ENCODE data around the gene SALL4. TPM values are rescaled to one million over a fixed set of nuclear protein-coding genes. Genes with fewer than 3 reads are reported as not detected.

The SALL4 gene
- total and polyA plus RNA-seq, 2 experiments from 2014 or later, result 122 to 227 TPM

DNA sequence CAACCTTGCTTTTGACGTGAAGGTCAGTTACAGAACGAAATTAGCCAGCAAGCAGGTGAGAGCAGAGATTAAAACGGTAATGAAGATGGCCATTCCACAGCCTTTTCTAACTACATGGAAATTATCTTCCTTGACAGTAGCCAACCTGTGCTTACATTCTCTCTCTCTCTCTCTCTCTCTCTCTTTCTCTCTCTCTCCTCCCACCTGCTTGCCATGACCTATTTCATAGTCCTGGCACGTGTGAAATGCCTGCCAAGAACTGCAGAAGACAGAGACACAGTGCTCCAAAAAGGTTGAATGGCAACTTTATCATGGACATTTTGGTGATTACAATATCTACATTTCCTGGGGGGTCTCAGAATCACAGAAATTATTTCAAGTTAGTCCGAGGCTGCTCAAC lies 38.5 kb upstream of the SALL4 start:
- ATAC-seq (no peak), DNase-seq (ENCODE audit: low spot score) (no peak)
- H3K27ac ChIP-seq (ENCODE audit: low read depth), result no peak overlapping the region
- no peak overlapping the region for H3K4me2 ChIP-seq
- no peaks in the 10 kb centered on the region for H3K79me2 ChIP-seq (replicated peaks; ENCODE audit: insufficient read depth)
- TF ChIP-seq EZH2phosphoT487 (IDR thresholded peaks at IDR 0.05; ENCODE audit: unreplicated experiment) (no peak), ZNF114 (CRISPR knock-in tag; IDR thresholded peaks at IDR 0.05) (no peak), JUNB (IDR thresholded peaks at IDR 0.05; ENCODE audit: unreplicated experiment) (no peak), NANOG (IDR thresholded peaks at IDR 0.05; ENCODE audit: borderline replicate concordance) (no peak), STAT1 (IDR thresholded peaks at IDR 0.05; ENCODE audit: unreplicated experiment) (no peak), EZH2 (IDR thresholded peaks at IDR 0.05; ENCODE audit: low read depth, unreplicated experiment) (no peak), CREB1 (CRISPR knock-in tag; IDR thresholded peaks at IDR 0.05; ENCODE audit: low read depth) (no peak), POLR2AphosphoS5 (IDR thresholded peaks at IDR 0.05; ENCODE audit: low read depth) (no peak), ZNF331 (CRISPR knock-in tag; IDR thresholded peaks at IDR 0.05; ENCODE audit: low read depth) (no peak)
- TF ChIP-seq, protein P1, sequence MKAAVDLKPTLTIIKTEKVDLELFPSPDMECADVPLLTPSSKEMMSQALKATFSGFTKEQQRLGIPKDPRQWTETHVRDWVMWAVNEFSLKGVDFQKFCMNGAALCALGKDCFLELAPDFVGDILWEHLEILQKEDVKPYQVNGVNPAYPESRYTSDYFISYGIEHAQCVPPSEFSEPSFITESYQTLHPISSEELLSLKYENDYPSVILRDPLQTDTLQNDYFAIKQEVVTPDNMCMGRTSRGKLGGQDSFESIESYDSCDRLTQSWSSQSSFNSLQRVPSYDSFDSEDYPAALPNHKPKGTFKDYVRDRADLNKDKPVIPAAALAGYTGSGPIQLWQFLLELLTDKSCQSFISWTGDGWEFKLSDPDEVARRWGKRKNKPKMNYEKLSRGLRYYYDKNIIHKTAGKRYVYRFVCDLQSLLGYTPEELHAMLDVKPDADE (IDR thresholded peaks at IDR 0.05), result no peak
- TF ChIP-seq, protein P2, sequence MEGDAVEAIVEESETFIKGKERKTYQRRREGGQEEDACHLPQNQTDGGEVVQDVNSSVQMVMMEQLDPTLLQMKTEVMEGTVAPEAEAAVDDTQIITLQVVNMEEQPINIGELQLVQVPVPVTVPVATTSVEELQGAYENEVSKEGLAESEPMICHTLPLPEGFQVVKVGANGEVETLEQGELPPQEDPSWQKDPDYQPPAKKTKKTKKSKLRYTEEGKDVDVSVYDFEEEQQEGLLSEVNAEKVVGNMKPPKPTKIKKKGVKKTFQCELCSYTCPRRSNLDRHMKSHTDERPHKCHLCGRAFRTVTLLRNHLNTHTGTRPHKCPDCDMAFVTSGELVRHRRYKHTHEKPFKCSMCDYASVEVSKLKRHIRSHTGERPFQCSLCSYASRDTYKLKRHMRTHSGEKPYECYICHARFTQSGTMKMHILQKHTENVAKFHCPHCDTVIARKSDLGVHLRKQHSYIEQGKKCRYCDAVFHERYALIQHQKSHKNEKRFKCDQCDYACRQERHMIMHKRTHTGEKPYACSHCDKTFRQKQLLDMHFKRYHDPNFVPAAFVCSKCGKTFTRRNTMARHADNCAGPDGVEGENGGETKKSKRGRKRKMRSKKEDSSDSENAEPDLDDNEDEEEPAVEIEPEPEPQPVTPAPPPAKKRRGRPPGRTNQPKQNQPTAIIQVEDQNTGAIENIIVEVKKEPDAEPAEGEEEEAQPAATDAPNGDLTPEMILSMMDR (conservative IDR thresholded peaks at IDR 0.05; ENCODE audit: low read depth in 2 of 2), result no peak
- TF ChIP-seq, protein P3, sequence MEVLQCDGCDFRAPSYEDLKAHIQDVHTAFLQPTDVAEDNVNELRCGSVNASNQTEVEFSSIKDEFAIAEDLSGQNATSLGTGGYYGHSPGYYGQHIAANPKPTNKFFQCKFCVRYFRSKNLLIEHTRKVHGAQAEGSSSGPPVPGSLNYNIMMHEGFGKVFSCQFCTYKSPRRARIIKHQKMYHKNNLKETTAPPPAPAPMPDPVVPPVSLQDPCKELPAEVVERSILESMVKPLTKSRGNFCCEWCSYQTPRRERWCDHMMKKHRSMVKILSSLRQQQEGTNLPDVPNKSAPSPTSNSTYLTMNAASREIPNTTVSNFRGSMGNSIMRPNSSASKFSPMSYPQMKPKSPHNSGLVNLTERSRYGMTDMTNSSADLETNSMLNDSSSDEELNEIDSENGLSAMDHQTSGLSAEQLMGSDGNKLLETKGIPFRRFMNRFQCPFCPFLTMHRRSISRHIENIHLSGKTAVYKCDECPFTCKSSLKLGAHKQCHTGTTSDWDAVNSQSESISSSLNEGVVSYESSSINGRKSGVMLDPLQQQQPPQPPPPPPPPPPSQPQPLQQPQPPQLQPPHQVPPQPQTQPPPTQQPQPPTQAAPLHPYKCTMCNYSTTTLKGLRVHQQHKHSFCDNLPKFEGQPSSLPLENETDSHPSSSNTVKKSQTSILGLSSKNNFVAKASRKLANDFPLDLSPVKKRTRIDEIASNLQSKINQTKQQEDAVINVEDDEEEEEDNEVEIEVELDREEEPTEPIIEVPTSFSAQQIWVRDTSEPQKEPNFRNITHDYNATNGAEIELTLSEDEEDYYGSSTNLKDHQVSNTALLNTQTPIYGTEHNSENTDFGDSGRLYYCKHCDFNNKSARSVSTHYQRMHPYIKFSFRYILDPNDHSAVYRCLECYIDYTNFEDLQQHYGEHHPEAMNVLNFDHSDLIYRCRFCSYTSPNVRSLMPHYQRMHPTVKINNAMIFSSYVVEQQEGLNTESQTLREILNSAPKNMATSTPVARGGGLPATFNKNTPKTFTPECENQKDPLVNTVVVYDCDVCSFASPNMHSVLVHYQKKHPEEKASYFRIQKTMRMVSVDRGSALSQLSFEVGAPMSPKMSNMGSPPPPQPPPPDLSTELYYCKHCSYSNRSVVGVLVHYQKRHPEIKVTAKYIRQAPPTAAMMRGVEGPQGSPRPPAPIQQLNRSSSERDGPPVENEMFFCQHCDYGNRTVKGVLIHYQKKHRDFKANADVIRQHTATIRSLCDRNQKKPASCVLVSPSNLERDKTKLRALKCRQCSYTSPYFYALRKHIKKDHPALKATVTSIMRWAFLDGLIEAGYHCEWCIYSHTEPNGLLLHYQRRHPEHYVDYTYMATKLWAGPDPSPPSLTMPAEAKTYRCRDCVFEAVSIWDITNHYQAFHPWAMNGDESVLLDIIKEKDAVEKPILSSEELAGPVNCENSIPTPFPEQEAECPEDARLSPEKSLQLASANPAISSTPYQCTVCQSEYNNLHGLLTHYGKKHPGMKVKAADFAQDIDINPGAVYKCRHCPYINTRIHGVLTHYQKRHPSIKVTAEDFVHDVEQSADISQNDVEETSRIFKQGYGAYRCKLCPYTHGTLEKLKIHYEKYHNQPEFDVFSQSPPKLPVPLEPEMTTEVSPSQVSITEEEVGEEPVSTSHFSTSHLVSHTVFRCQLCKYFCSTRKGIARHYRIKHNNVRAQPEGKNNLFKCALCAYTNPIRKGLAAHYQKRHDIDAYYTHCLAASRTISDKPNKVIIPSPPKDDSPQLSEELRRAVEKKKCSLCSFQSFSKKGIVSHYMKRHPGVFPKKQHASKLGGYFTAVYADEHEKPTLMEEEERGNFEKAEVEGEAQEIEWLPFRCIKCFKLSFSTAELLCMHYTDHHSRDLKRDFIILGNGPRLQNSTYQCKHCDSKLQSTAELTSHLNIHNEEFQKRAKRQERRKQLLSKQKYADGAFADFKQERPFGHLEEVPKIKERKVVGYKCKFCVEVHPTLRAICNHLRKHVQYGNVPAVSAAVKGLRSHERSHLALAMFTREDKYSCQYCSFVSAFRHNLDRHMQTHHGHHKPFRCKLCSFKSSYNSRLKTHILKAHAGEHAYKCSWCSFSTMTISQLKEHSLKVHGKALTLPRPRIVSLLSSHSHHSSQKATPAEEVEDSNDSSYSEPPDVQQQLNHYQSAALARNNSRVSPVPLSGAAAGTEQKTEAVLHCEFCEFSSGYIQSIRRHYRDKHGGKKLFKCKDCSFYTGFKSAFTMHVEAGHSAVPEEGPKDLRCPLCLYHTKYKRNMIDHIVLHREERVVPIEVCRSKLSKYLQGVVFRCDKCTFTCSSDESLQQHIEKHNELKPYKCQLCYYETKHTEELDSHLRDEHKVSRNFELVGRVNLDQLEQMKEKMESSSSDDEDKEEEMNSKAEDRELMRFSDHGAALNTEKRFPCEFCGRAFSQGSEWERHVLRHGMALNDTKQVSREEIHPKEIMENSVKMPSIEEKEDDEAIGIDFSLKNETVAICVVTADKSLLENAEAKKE (CRISPR knock-in tag; IDR thresholded peaks at IDR 0.05), result no peak
- TF ChIP-seq, protein P4, sequence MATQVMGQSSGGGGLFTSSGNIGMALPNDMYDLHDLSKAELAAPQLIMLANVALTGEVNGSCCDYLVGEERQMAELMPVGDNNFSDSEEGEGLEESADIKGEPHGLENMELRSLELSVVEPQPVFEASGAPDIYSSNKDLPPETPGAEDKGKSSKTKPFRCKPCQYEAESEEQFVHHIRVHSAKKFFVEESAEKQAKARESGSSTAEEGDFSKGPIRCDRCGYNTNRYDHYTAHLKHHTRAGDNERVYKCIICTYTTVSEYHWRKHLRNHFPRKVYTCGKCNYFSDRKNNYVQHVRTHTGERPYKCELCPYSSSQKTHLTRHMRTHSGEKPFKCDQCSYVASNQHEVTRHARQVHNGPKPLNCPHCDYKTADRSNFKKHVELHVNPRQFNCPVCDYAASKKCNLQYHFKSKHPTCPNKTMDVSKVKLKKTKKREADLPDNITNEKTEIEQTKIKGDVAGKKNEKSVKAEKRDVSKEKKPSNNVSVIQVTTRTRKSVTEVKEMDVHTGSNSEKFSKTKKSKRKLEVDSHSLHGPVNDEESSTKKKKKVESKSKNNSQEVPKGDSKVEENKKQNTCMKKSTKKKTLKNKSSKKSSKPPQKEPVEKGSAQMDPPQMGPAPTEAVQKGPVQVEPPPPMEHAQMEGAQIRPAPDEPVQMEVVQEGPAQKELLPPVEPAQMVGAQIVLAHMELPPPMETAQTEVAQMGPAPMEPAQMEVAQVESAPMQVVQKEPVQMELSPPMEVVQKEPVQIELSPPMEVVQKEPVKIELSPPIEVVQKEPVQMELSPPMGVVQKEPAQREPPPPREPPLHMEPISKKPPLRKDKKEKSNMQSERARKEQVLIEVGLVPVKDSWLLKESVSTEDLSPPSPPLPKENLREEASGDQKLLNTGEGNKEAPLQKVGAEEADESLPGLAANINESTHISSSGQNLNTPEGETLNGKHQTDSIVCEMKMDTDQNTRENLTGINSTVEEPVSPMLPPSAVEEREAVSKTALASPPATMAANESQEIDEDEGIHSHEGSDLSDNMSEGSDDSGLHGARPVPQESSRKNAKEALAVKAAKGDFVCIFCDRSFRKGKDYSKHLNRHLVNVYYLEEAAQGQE (IDR thresholded peaks at IDR 0.05; ENCODE audit: unreplicated experiment), result no peak
- H3K4me1 ChIP-seq (ENCODE audit: insufficient read depth), result no peaks in the 10 kb centered on the region
- H3F3A ChIP-seq (replicated peaks; ENCODE audit: low read depth), result no peaks in the 10 kb centered on the region
- H3K4me3 Mint-ChIP-seq, result no peak overlapping the region
- H3K4me1 Mint-ChIP-seq, result peaks cover 3% of the 10 kb centered on the region; the same call in 1 of the 3 replicates
- H3K36me3 ChIP-seq (ENCODE audit: insufficient read depth), result no peaks in the 10 kb centered on the region
- H3K27me3 Mint-ChIP-seq (ENCODE audit: insufficient read depth, low read depth, poor library complexity), result peaks cover 3% of the 10 kb centered on the region
- H3K27ac Mint-ChIP-seq, result no peak overlapping the region
- no peaks in the 10 kb centered on the region for H3K9me2 ChIP-seq (ENCODE audit: insufficient read depth)
- no peaks in the 10 kb centered on the region for H4K20me1 ChIP-seq (replicated peaks; ENCODE audit: insufficient read depth)
- H3K36me3 Mint-ChIP-seq (ENCODE audit: low read depth), result no peaks in the 10 kb centered on the region
- H3K9me3 Mint-ChIP-seq, result no peaks in the 10 kb centered on the region; the same call in 1 of the 3 replicates
- no peaks in the 10 kb centered on the region for H3K27me3 ChIP-seq (ENCODE audit: insufficient read depth)
- no peak overlapping the region for H2AFZ ChIP-seq
- no peak overlapping the region for H3K4me3 ChIP-seq

All from GM23338 (cell line).